CD8-positive, alpha-beta memory T cell (primary cell): ENCODE data around the gene SLC44A5. TPM values are rescaled to one million over a fixed set of nuclear protein-coding genes. Genes with fewer than 3 reads are reported as not detected.

Source experiments
- CTCF ChIA-PET: fragments of 350-600 bp; sonication (Branson Sonifier 250); formaldehyde crosslinking; loops from one replicate; lab custom pipeline; 2021; ENCODE audit warnings: antibody characterized with exemption; lab: Charles Lee
- POLR2A ChIA-PET: fragments of 350-600 bp; sonication (Branson Sonifier 250); formaldehyde crosslinking; loops from one replicate; lab custom pipeline; 2021; ENCODE audit warnings: antibody characterized with exemption; lab: Charles Lee
- DNase-seq, 5 donors: peaks; one replicate each; pipeline versions ENCODE4 v3.0.0 to v3.0.0-alpha.2; 2020 to 2022; ENCODE audit warnings: mixed read lengths in 1 of 5
- H3K27ac ChIP-seq: one replicate; pipeline ENCODE4 v1.7.0; 2013; ENCODE audit warnings: low read depth, mild to moderate bottlenecking, low read length, moderate library complexity
- H3K27me3 ChIP-seq: 2 replicates; pipeline ENCODE4 v1.7.0; 2013; ENCODE audit warnings: low read length, mild to moderate bottlenecking; ENCODE audit not compliant: insufficient read depth, poor library complexity, severe bottlenecking
- H3K36me3 ChIP-seq: 2 replicates; pipeline ENCODE4 v1.7.0; 2013; ENCODE audit warnings: mild to moderate bottlenecking, low read length, moderate library complexity; ENCODE audit not compliant: insufficient read depth
- H3K4me1 ChIP-seq: 2 replicates; pipeline ENCODE4 v1.7.0; 2013; ENCODE audit warnings: mild to moderate bottlenecking, low read length, moderate library complexity; ENCODE audit not compliant: insufficient read depth
- H3K4me3 ChIP-seq: 2 replicates; pipeline ENCODE4 v1.7.0; 2013; ENCODE audit warnings: mild to moderate bottlenecking, low read length
- H3K9me3 ChIP-seq: 2 replicates; pipeline ENCODE4 v1.7.0; 2013; ENCODE audit warnings: mild to moderate bottlenecking, low read length
- H3K27ac Mint-ChIP-seq, 8 donors: one replicate each; pipeline ENCODE4 v1.8.0; 2020 to 2021; ENCODE audit warnings: mixed read lengths in 8 of 8, mild to moderate bottlenecking in 6 of 8, inconsistent platforms in 3 of 8, moderate library complexity in 3 of 8
- H3K27me3 Mint-ChIP-seq, 2 donors: one replicate each; pipeline ENCODE4 v1.8.0; 2020 to 2021; ENCODE audit warnings: mixed read lengths in 2 of 2, mild to moderate bottlenecking in 1 of 2, moderate library complexity in 1 of 2
- H3K36me3 Mint-ChIP-seq, 3 donors: one replicate each; pipeline ENCODE4 v1.8.0; 2020 to 2021; ENCODE audit warnings: mixed read lengths in 3 of 3, inconsistent platforms in 1 of 3, mild to moderate bottlenecking in 1 of 3
- H3K4me1 Mint-ChIP-seq, 3 donors: one replicate each; pipeline ENCODE4 v1.8.0; 2020 to 2021; ENCODE audit warnings: mixed read lengths in 3 of 3, inconsistent platforms in 1 of 3, mild to moderate bottlenecking in 1 of 3
- H3K4me3 Mint-ChIP-seq, 7 donors: one replicate each; pipeline ENCODE4 v1.8.0; 2020 to 2021; ENCODE audit warnings: mixed read lengths in 7 of 7, mild to moderate bottlenecking in 6 of 7, moderate library complexity in 4 of 7, inconsistent platforms in 2 of 7
- H3K9me3 Mint-ChIP-seq, 5 donors: one replicate each; pipeline ENCODE4 v1.8.0; 2020 to 2022; ENCODE audit warnings: mixed read lengths in 5 of 5, mild to moderate bottlenecking in 3 of 5, moderate library complexity in 2 of 5, inconsistent platforms in 1 of 5
- polyA plus RNA-seq: library from polyadenylated mRNA; unstranded; fragments of 300-500 nt; fragmentation: Illumina TruSeq; gene quantifications from one replicate; pipeline ENCODE4 v1.2.3, GENCODE V29; 2021
- total RNA-seq, 2 experiments: library from RNA; stranded (reverse); gene quantifications; one replicate each; pipeline ENCODE4 v1.2.3, GENCODE V29; 2021

Gene SLC44A5
- total and polyA plus RNA-seq, 3 experiments from 2014 or later, result 0.24 to 0.53 (median 0.29) TPM

GRCh38 chr1:75630998-75631397, 20.1 kb upstream of the SLC44A5 start:
- Mint-ChIP-seq H3K27me3 (peaks cover 8 to 36% of the 10 kb centered on the region in 2 donors), H3K9me3 (peaks cover 0 to 2% (median 0%) of the 10 kb centered on the region in 5 donors), H3K4me3 (no peak overlapping the region), H3K27ac (no peak overlapping the region), H3K4me1 (no peaks in the 10 kb centered on the region), H3K36me3 (no peaks in the 10 kb centered on the region)
- no peaks in the 10 kb centered on the region for H3K9me3 ChIP-seq
- H3K36me3 ChIP-seq, result no peaks in the 10 kb centered on the region
- H3K27ac ChIP-seq, result no peak overlapping the region
- no peaks in the 10 kb centered on the region for H3K27me3 ChIP-seq
- no peak for DNase-seq
- no peak overlapping the region for H3K4me3 ChIP-seq
- no peaks in the 10 kb centered on the region for H3K4me1 ChIP-seq
- CTCF ChIA-PET, result interaction anchor here (1.3 kb wide), 1 partner anchor 398 kb away, joined by 3 read pairs; no protein-coding TSS in a partner anchor
- POLR2A ChIA-PET, result no interaction called here

DNA sequence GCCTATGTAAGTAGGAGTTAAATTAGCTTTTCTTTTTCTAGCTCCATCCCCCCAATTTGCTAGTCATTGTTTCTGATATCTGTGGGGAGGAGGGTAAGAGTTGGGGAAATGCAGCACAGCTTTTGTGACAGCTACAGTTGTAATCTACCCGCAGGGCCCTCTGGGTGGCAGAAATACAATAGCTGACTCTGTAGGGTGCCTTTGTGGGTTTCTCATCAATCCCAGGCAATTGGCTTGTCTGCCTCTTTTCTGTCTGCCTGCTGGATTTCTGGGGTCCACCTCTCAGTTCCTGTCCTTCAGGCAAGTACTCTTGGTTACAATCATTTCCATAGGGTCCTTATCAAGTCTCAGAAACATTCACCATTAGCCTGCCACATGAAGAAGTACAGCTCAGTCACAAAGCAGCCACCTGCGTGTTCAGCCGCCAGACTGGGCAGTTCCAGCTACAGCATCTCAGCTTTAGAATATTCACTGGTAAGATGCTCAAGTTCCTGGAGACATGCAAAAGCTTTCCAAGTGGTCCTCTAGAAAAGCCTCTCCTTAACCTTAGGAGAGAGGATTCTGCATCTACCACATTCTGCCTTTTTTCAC, 19.2 kb upstream of the SLC44A5 start:
- H3K9me3 Mint-ChIP-seq, result peaks cover 0 to 2% (median 0%) of the 10 kb centered on the region in 5 donors
- H3K27ac Mint-ChIP-seq, result peak overlapping the region in 1 of 8 donors; percentile 28
- H3K36me3 ChIP-seq, result no peaks in the 10 kb centered on the region
- H3K9me3 ChIP-seq, result no peaks in the 10 kb centered on the region
- no peak overlapping the region for H3K27ac ChIP-seq
- POLR2A ChIA-PET, result no interaction called here
- H3K27me3 Mint-ChIP-seq, result peaks cover 8 to 37% of the 10 kb centered on the region in 2 donors
- CTCF ChIA-PET, result interaction anchor here (1.3 kb wide), 1 partner anchor 397 kb away, joined by 3 read pairs; no protein-coding TSS in a partner anchor
- no peaks in the 10 kb centered on the region for H3K27me3 ChIP-seq
- H3K4me1 ChIP-seq, result no peaks in the 10 kb centered on the region
- no peak overlapping the region for H3K4me3 ChIP-seq
- DNase-seq, result no peak
- no peaks in the 10 kb centered on the region for H3K4me1 Mint-ChIP-seq
- no peak overlapping the region for H3K4me3 Mint-ChIP-seq
- H3K36me3 Mint-ChIP-seq, result no peaks in the 10 kb centered on the region

DNA sequence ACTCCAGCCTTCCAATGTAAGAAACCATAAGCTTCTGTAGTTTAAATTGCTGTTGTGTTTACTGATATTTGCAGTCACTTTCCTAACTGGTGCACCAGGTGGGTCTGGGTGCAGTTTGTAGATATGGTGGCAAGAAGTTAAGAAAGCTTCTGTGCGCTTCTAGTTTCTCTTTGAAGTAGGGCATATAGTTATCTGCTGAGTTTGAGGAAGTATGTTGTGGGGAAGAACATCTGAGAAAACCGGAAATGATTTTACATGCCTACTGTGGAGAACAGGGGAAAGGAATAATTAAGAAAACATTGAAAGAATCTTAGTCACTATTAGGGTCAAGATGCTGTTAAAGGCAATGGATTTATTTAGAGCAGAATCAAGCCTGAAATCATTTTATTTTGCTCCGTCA, 14.9 kb upstream of the SLC44A5 start:
- Mint-ChIP-seq H3K36me3 (no peaks in the 10 kb centered on the region), H3K4me1 (no peaks in the 10 kb centered on the region), H3K9me3 (peaks cover 0 to 2% (median 0%) of the 10 kb centered on the region in 5 donors), H3K27ac (no peak overlapping the region), H3K27me3 (peaks cover 12 to 57% of the 10 kb centered on the region in 2 donors), H3K4me3 (no peak overlapping the region)
- H3K4me1 ChIP-seq, result no peaks in the 10 kb centered on the region
- POLR2A ChIA-PET, result no interaction called here
- CTCF ChIA-PET, result no interaction called here
- no peaks in the 10 kb centered on the region for H3K36me3 ChIP-seq
- no peak for DNase-seq
- no peaks in the 10 kb centered on the region for H3K27me3 ChIP-seq
- no peak overlapping the region for H3K4me3 ChIP-seq
- H3K9me3 ChIP-seq, result no peaks in the 10 kb centered on the region
- no peak overlapping the region for H3K27ac ChIP-seq

- H3K4me1 ChIP-seq, result peaks cover 17% of the 10 kb centered on the region
- H3K36me3 Mint-ChIP-seq, result no peaks in the 10 kb centered on the region
- peaks cover 50 to 74% of the 10 kb centered on the region in 2 donors for H3K27me3 Mint-ChIP-seq
- no peak overlapping the region for H3K4me3 Mint-ChIP-seq
- POLR2A ChIA-PET, result no interaction called here
- H3K36me3 ChIP-seq, result no peaks in the 10 kb centered on the region
- DNase-seq, result no peak
- H3K9me3 Mint-ChIP-seq, result peaks cover 0 to 12% (median 5%) of the 10 kb centered on the region in 5 donors
- no peak overlapping the region for H3K27ac ChIP-seq
- no peaks in the 10 kb centered on the region for H3K9me3 ChIP-seq
- CTCF ChIA-PET, result no interaction called here
- H3K27me3 ChIP-seq, result peaks cover 30% of the 10 kb centered on the region
- H3K4me1 Mint-ChIP-seq, result peaks cover 17 to 24% (median 23%) of the 10 kb centered on the region in 3 donors
- no peak overlapping the region for H3K27ac Mint-ChIP-seq
- no peak overlapping the region for H3K4me3 ChIP-seq
These were observed 7.5 kb upstream of the SLC44A5 start for GRCh38 chr1:75618382-75618781.

- no peak overlapping the region for H3K4me3 ChIP-seq
- H3K27ac ChIP-seq, result no peak overlapping the region
- H3K27me3 Mint-ChIP-seq, result peaks cover 55 to 80% of the 10 kb centered on the region in 2 donors
- H3K9me3 Mint-ChIP-seq, result peaks cover 0 to 12% (median 5%) of the 10 kb centered on the region in 5 donors
- peak overlapping the region in 6 of 7 donors; percentile 38 to 90 (median 62) for H3K4me3 Mint-ChIP-seq
- peak overlapping the region in 1 of 8 donors; percentile 7 for H3K27ac Mint-ChIP-seq
- POLR2A ChIA-PET, result no interaction called here
- peaks cover 17% of the 10 kb centered on the region for H3K4me1 ChIP-seq
- H3K9me3 ChIP-seq, result no peaks in the 10 kb centered on the region
- CTCF ChIA-PET, result no interaction called here
- DNase-seq, result no peak
- no peaks in the 10 kb centered on the region for H3K36me3 ChIP-seq
- peaks cover 17 to 24% (median 23%) of the 10 kb centered on the region in 3 donors for H3K4me1 Mint-ChIP-seq
- H3K36me3 Mint-ChIP-seq, result no peaks in the 10 kb centered on the region
- peaks cover 36% of the 10 kb centered on the region for H3K27me3 ChIP-seq
These were observed 5.8 kb upstream of the SLC44A5 start for GRCh38 chr1:75616436-75617433.

GRCh38 chr1:75615613-75616435, 4.9 kb upstream of the SLC44A5 start:
- peaks cover 54 to 79% of the 10 kb centered on the region in 2 donors for H3K27me3 Mint-ChIP-seq
- Histone ChIP-seq H3K27ac (no peak overlapping the region), H3K9me3 (no peaks in the 10 kb centered on the region), H3K4me3 (peak overlapping the region; percentile 38), H3K4me1 (peaks cover 17% of the 10 kb centered on the region), H3K27me3 (peaks cover 36% of the 10 kb centered on the region), H3K36me3 (no peaks in the 10 kb centered on the region)
- H3K4me1 Mint-ChIP-seq, result peaks cover 17 to 24% (median 23%) of the 10 kb centered on the region in 3 donors
- peak in 2 of 5 donors; percentile 8 to 49 for DNase-seq
- peaks cover 0 to 12% (median 5%) of the 10 kb centered on the region in 5 donors for H3K9me3 Mint-ChIP-seq
- H3K36me3 Mint-ChIP-seq, result no peaks in the 10 kb centered on the region
- no peak overlapping the region for H3K27ac Mint-ChIP-seq
- CTCF ChIA-PET, result no interaction called here
- H3K4me3 Mint-ChIP-seq, result peak overlapping the region in 6 of 7 donors; percentile 53 to 76 (median 72)
- POLR2A ChIA-PET, result no interaction called here

DNA sequence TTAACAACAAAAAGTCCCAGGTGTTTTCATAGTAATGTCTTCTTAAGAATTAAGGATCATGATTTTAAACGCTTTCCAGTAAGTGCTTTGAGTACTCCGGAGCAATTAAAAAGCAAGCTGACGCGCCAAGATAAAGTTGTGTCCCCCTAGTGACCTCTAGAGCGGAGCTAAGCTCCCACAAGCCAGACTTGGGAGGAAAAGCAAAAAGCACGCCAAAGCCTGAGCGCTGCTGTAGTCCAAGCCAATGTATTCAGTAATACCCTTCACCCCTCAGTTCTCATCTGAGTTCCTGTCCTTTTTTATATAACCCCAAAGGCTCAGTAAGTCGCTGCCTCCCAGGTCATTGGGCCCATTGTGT, 3.5 kb upstream of the SLC44A5 start:
- POLR2A ChIA-PET, result no interaction called here

More for the DNA sequence above, 3.5 kb upstream of the SLC44A5 start:
- Histone ChIP-seq H3K4me3 (peak overlapping the region; percentile 38), H3K4me1 (peaks cover 17% of the 10 kb centered on the region), H3K9me3 (no peaks in the 10 kb centered on the region), H3K27ac (no peak overlapping the region), H3K27me3 (peaks cover 36% of the 10 kb centered on the region), H3K36me3 (no peaks in the 10 kb centered on the region)
- peak overlapping the region; percentile 0 to 76 (median 70) for H3K4me3 Mint-ChIP-seq
- peaks cover 17 to 24% (median 23%) of the 10 kb centered on the region in 3 donors for H3K4me1 Mint-ChIP-seq
- H3K9me3 Mint-ChIP-seq, result peaks cover 0 to 4% (median 0%) of the 10 kb centered on the region in 5 donors
- no peak for DNase-seq
- no peaks in the 10 kb centered on the region for H3K36me3 Mint-ChIP-seq
- peaks cover 47 to 69% of the 10 kb centered on the region in 2 donors for H3K27me3 Mint-ChIP-seq
- CTCF ChIA-PET, result no interaction called here
- peak overlapping the region in 1 of 8 donors; percentile 18 for H3K27ac Mint-ChIP-seq
